Muscle layer of colon (tissue), 2 donors: Measurements from ENCODE around the gene FAM184B.

Source experiments
- H3K27ac ChIP-seq: one replicate; pipeline ENCODE4 v1.7.0; 2013; ENCODE audit warnings: low read depth, mild to moderate bottlenecking, low read length, moderate library complexity
- H3K27me3 ChIP-seq, 2 donors: one replicate each; pipeline ENCODE4 v1.7.0; 2013; ENCODE audit warnings: low read length in 2 of 2, mild to moderate bottlenecking in 2 of 2; ENCODE audit not compliant: insufficient read depth in 2 of 2, control insufficient read depth in 1 of 2
- H3K36me3 ChIP-seq: one replicate; pipeline ENCODE4 v1.7.0; 2013; ENCODE audit warnings: mild to moderate bottlenecking, low read length; ENCODE audit not compliant: insufficient read depth
- H3K4me1 ChIP-seq: one replicate; pipeline ENCODE4 v1.7.0; 2013; ENCODE audit warnings: mild to moderate bottlenecking, low read length; ENCODE audit not compliant: insufficient read depth
- H3K4me3 ChIP-seq, 2 donors: one replicate each; pipeline ENCODE4 v1.7.0; 2013; ENCODE audit warnings: low read length in 2 of 2, low read depth in 1 of 2, mild to moderate bottlenecking in 1 of 2, moderate library complexity in 1 of 2
- H3K9ac ChIP-seq: one replicate; pipeline ENCODE4 v1.7.0; 2013; ENCODE audit warnings: low read length
- H3K9me3 ChIP-seq: one replicate; pipeline ENCODE4 v1.7.0; 2013; ENCODE audit warnings: mild to moderate bottlenecking, low read length
- donor health status: abdominal sarcoma.
- donor health status: Adenocarcinoma of cecum.

Gene FAM184B

GRCh38 chr4:17587094-17587822 is 194.2 kb downstream of the FAM184B start:
- peaks cover 62% of the 10 kb centered on the region for H3K36me3 ChIP-seq

GRCh38 chr4:17584521-17585213 is 196.8 kb downstream of the FAM184B start:
- Histone ChIP-seq H3K27me3 (no peaks in the 10 kb centered on the region), H3K4me1 (no peaks in the 10 kb centered on the region), H3K9me3 (no peaks in the 10 kb centered on the region), H3K36me3 (peaks cover 70% of the 10 kb centered on the region), H3K9ac (no peak overlapping the region), H3K4me3 (no peak overlapping the region), H3K27ac (no peak overlapping the region)

More at GRCh38 chr4:17587094-17587822, 194.2 kb downstream of the FAM184B start:
- no peak overlapping the region for H3K4me3 ChIP-seq
- H3K9me3 ChIP-seq = no peaks in the 10 kb centered on the region
- no peaks in the 10 kb centered on the region for H3K4me1 ChIP-seq
- no peak overlapping the region for H3K9ac ChIP-seq
- H3K27me3 ChIP-seq = no peaks in the 10 kb centered on the region
- H3K27ac ChIP-seq = no peak overlapping the region

DNA sequence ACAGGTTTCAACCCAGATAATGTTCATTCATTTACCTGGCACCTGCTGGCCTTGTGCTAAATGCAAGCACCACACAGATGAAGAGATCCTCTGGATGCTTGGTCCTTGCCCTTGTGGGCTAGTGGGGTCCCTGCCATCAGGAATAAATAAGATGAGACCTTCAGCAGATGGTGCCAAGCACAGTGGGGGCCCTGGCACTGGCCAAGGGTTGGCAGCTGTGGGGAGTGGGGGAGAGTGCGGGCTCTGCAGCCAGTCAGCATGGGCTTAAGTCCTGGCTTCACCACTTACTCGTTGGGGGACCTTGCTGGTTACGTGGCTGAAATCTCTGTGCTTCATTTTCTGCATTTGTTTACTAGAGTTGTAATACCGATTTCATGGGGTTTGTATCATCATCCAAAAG is 197.5 kb downstream of the FAM184B start:
- Histone ChIP-seq H3K9ac (no peak overlapping the region), H3K9me3 (no peaks in the 10 kb centered on the region), H3K4me3 (no peak overlapping the region), H3K27ac (no peak overlapping the region), H3K36me3 (peaks cover 64% of the 10 kb centered on the region), H3K27me3 (no peaks in the 10 kb centered on the region), H3K4me1 (peaks cover 3% of the 10 kb centered on the region)

GRCh38 chr4:17583276-17583675 is 198.1 kb downstream of the FAM184B start:
- Histone ChIP-seq H3K27me3 (no peaks in the 10 kb centered on the region), H3K36me3 (peaks cover 64% of the 10 kb centered on the region), H3K9me3 (no peaks in the 10 kb centered on the region), H3K9ac (no peak overlapping the region), H3K27ac (no peak overlapping the region), H3K4me1 (peaks cover 9% of the 10 kb centered on the region), H3K4me3 (no peak overlapping the region)

DNA sequence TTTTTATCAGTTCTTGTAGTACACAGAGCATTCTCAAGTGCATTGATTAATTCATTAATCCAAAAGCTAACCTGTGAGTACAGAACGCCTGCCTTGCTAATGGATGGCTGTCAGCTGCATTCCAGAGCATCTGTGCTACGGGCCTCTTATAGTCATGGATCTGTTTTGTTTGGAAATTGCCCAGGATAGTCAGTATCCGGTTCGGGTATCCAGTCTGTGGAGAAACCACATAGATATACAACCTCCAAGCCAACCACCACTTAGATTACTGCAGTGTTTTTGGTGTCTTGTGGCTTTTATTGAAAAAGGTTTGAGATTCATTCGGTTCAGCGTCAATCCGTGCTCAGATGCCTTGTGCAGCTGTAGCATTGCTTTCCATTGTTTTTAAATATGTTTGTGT is 200.5 kb downstream of the FAM184B start:
- peaks cover 52% of the 10 kb centered on the region for H3K36me3 ChIP-seq
- no peak overlapping the region for H3K27ac ChIP-seq
- peaks cover 14% of the 10 kb centered on the region for H3K4me1 ChIP-seq
- H3K27me3 ChIP-seq = no peaks in the 10 kb centered on the region
- no peaks in the 10 kb centered on the region for H3K9me3 ChIP-seq
- no peak overlapping the region for H3K9ac ChIP-seq
- no peak overlapping the region for H3K4me3 ChIP-seq
